GM12801 (cell line): Measurements from ENCODE around the gene ESX1.

Source experiments
- TF ChIP-seq, protein P1 (sequence below): IDR thresholded peaks from one replicate; pipeline ENCODE4 v1.5.1; 2011; ENCODE audit warnings: control low read depth; ENCODE audit not compliant: insufficient read length; ENCODE audit errors: extremely low read depth

Gene ESX1

DNA sequence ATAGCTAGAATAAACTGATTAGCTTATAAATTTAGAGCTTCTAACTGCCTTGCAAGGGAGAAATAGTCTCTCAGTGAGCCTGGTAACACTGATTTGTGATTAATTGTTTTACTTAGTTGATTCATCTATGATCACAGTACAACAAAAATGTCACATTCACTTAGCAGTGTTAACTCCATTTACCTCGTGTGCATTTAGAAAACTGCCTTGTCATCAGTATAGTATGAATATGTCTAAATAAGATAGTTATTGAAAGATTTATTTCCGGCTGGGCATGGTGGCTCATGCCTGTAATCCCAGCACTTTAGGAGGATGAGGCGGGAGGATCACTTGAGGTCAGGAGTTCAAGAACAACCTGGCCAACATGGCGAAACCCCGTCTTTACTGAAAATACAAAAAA, 49.2 kb downstream of the ESX1 start:
- TF ChIP-seq, protein P1, sequence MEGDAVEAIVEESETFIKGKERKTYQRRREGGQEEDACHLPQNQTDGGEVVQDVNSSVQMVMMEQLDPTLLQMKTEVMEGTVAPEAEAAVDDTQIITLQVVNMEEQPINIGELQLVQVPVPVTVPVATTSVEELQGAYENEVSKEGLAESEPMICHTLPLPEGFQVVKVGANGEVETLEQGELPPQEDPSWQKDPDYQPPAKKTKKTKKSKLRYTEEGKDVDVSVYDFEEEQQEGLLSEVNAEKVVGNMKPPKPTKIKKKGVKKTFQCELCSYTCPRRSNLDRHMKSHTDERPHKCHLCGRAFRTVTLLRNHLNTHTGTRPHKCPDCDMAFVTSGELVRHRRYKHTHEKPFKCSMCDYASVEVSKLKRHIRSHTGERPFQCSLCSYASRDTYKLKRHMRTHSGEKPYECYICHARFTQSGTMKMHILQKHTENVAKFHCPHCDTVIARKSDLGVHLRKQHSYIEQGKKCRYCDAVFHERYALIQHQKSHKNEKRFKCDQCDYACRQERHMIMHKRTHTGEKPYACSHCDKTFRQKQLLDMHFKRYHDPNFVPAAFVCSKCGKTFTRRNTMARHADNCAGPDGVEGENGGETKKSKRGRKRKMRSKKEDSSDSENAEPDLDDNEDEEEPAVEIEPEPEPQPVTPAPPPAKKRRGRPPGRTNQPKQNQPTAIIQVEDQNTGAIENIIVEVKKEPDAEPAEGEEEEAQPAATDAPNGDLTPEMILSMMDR = no peak
